Putamen (tissue), 1 donor: ENCODE results near the gene EVI5.

Experiments used
- DNase-seq: peaks from one replicate; pipeline ENCODE4 v3.0.0-alpha.2; 2016; ENCODE audit warnings: low spot score

The EVI5 gene

GRCh38 chr1:92483610-92484471 is 301.1 kb downstream of the EVI5 start:
- DNase-seq = no peak

DNA sequence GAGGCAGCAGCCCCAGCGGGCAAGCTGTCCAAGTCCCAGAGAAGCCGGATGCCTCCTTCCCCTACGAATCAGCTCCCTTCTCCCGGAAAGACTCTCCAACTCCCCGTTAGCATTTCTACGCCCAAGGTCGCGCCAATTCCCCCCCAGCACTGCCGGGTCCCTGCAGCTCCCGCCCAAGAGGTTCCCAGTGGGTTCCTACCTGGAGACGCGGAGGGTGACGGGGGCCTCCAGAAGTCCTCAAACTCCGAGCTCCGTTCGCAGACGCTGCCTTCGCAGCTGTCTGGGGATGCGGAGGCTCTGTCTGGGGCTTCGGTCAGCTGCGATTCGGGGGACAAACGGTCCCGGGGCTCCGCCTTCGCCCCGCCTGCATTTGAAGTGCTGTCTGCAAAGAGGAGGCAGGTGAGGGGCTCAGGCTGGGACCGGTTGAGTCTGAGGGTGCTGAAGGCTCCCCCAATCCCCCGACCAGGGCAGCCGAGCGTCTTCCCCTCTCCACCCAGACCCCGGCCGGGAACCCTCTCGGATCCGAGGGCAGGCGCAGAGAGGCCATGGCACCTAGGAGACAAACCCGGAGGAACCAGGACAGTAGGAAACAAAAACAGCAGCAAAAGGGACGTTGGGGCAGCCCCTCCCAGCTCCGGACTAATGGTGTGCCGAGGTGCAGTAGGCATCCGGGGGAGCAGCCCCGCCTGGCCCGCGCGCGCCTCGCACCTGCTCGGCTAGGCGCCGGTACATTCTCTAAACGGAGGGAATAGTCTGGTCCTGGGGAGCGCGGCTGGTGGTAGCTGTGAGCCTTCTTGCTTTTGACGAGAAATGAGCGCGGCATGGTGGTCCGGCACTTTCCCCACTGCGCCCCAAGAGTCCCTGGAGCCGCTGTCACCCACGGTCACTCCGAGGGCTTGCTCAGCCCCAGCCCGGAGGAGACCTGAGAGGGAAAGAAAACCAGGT is 302.0 kb downstream of the EVI5 start:
- no peak for DNase-seq

DNA sequence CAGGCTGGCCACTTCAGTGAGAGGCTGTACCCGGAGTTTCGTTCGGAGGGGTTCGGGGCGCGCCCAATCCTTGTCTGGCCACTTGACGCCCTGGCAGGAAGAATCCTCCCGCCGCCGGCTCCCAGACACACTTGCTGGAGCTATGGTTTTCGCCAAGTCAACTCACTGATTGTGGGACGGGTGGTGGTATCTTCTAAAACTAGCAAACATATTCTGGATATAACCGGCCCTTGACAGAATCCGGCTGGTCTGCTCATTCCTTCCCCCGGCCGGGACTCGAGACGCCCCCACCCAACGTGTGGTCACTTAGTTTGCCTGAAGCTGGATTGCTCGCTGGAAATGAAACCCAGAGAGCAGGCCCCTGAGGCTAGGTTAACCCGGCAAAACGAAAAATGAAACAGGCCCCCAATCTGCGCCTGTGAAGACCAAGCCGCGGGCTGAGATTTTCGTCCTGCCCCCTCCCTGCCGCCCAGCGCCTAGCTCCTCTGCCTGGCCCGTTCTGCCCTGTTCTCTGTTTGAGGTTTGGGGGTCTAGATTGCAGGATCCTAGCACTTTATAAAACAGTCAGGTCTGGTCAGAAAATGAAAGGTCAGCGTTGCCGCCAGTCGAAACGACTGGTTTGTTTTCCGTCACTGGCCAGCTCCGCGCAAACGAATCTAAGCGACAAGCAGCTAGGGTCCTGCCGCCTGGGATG is 302.8 kb downstream of the EVI5 start:
- no peak for DNase-seq

GRCh38 chr1:92481599-92481925 is 303.3 kb downstream of the EVI5 start:
- DNase-seq = no peak

DNA sequence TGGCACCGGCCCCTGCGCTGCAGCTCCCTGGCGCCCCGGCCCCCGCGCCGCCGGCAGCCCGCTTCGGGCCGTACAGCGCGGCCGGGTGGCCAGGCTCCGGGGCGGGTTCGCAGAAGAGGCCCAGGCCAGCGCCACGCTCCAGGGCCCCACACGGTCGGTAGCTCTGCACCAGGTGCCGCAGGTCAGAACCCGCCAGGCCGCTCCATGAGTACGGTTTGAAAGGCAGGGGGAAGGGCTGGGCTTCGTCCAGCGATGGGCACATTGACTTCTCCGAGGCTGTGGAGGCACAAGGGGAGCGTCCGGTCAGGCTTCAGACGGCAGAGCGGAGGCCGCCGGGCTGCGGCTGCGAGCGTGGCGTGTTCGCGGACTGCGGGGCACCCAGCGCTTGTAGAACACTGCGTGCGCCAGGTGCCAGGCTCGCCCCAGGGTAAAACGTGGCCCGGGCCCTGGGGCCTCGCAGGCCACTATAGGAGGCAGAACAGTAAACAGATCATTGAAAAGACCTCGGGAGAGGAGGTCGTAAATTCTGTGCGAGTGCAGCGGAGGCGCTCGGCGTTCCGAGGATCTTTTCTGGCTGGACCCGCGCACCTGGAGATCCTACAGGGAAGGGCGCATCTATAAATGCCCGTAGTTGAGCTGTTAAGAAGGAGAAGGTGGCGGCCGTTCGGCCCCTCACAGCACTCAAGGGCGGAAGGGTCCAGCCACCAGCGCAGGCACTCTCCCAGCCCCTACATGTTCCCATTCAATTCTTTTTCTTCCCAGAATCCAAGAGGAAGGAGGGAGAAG is 303.9 kb downstream of the EVI5 start:
- DNase-seq = no peak

DNA sequence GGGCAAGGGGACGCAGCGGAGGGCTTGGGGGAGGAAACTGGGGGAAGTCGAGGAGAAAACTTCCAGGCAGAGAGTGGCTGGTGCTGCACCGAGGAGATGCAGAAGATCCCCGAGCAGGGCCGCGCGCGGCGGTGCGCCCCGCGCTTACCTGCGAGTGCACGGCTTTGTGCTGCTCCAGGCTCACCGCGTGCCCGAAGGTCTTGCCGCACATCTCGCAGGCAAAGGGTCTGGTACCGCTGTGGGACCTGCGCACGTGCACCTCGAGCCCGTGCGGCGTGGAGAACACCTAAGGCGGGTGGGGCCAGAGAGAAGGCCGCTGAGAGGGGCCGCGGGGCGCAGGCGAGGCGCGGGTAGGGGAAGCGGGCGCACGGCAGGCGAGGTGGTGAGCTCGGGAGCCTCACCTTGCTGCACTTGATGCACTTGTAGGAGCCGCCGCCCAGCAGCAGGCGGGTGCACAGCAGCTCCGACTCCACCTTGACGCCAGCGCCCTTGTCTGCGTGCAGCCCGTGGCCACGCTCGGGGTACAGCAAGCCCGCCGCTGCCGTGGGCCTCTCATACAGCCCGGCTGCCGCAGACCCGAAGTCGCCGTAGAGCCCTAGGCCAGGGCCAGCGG is 304.6 kb downstream of the EVI5 start:
- DNase-seq = no peak

DNA sequence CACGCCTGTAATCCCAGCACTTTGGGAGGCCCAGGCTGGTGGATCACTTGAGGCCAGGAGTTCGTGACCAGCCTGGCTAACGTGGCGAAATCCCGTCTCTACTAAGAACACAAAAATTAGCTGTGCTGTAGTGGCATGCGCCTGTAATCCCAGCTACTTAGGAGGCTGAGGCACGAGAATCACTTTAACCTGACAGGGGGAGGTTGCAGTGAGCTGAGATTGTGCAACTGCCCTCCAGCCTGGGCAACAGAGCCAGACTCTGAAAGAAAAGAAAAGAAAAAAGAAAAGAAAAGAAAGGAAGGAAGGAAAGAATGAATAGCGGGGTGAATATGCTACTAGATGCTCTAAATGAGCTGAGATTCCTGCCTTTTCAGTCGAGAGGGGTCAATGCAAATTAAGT is 305.3 kb downstream of the EVI5 start:
- no peak for DNase-seq

GRCh38 chr1:92478393-92478792 is 306.5 kb downstream of the EVI5 start:
- no peak for DNase-seq

GRCh38 chr1:92476071-92476631 is 308.8 kb downstream of the EVI5 start:
- DNase-seq = no peak

DNA sequence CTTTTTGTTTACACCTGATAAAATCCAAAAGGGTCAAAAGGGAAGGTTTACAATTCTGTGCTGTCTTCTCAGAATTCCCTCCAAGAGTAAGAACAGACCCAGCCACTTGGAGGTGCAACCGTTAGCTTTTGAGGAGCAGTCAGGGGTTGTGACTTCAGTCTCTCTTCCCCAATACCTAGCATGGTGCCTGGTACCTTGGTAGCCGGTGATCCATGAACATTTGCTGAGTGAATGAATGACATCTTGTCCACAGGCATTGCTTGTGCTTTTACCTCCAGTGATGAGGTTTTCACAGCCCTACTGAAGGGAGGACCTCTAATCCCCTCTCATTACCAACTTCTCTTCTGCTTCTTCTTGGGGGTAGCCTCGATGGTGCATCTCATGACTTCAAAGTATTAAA is 309.9 kb downstream of the EVI5 start:
- no peak for DNase-seq

DNA sequence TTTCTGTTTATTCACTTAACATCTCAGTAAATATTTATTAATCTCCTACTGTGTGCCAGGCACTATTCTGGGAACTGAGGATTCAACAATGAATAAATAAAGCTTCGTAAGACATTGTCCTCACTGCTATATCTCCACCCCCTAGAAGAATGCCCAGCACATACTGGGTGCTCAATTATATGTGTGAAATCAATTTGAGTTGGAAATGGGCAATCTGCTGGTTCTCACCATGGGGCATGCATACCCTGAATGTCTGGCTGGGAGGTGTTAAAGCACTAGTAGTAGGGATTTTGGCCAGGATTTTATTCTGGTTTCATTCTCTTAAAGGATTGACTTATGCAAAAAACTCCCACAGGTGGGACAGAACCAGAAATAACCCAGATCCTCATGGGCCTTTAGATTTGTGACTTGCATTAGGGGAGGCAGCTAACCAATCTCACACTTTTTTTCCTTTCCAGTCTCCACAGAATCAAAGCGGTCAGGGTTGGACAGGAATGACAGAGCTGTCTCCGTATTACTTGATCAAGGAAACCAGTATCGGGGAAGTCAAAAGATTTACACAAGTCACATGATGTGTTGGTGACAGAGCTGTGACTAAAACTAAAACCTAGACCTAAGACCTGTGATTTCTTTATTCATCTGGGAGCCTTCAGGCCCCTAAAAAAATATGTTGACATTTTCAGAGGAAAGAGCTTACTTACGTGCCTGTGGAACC is 311.0 kb downstream of the EVI5 start:
- no peak for DNase-seq

DNA sequence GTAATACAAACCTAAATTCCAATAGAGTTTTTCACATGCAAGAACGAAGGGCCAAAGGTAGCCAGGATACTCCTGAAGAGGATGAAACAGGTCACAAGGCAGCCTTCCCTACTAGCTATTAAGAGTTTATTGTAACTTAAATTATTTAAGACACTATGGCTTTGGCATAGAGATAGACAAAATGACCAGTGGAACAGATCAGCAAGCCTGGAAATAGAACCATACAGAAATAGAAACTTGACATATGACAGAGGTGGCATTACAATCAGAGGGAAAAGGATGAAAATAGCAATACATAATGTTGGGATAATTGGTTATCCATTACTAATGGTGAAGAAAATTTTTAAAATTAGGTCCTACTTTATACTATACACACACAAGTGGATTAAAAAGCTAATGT is 314.7 kb downstream of the EVI5 start:
- DNase-seq = no peak

- no peak for DNase-seq
Observed at GRCh38 chr1:92466683-92467352, 318.1 kb downstream of the EVI5 start.

DNA sequence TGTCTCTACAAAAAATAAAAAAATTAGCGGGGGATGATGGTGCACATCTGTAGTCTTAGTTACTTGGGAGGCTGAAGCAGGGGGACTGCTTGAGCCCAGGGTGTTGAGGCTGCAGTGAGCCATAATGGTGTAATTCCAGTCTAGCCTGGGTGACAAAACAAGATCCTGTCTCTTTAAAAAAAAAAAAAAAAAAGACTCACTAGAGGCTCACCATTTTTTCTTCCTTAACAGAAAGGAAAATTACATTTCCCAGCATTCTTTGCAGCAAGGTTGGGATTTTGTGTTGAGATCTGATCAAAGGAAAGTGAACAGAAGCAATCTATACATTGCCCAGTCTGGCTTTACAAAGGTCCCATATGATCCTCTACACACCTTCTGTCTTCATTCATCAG is 319.7 kb downstream of the EVI5 start:
- DNase-seq = no peak

GRCh38 chr1:92464588-92465255 is 320.2 kb downstream of the EVI5 start:
- no peak for DNase-seq

DNA sequence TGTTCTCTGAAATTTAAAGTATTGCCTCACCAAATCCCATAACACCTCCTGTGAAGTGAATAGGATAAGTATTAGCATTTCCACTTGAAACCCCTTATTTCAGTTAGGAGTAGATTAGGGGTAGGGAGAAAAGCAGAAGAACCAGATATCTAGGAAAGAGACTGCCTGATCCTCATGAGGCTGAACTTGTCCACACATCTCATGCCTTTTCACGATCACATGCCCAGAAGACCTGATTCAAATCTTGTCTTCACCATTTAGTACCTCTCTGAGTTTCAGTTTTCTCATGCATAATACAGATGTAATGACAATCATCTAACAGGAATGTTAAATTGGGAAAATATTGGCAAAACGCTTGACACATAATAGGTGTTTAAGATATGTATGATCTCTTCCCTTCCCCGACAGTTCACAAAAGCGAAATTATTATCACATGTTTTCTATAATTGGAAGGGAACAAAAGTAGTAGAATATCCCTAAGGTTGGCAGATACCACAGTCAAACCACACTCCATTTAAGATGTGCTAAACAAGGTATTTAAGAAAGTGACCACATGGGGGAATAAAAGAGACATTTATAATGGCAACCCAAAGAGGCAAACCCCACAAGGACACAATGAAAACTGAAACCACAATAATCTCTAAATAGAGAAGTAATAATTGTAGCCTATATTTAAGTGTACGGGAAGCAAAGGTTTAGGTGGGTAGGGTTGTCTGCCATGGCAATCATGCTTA is 323.4 kb downstream of the EVI5 start:
- no peak for DNase-seq

GRCh38 chr1:92459871-92460320 is 325.0 kb downstream of the EVI5 start:
- DNase-seq = no peak
